Sigmoid colon (tissue), 4 donors: ENCODE results near the gene ZBTB34.

ENCODE experiments used
- EP300 ChIP-seq, 4 donors: sonication (generic); formaldehyde crosslinking; IDR thresholded peaks; one replicate each; pipeline ENCODE4 v1.6.1; 2017; ENCODE audit warnings: antibody characterized with exemption in 4 of 4
- POLR2A ChIP-seq, 2 donors: fragments of 450-650 bp; IDR thresholded peaks; one replicate each; pipeline ENCODE4 v1.6.1; 2016; ENCODE audit warnings: antibody characterized with exemption in 2 of 2, mild to moderate bottlenecking in 2 of 2, moderate library complexity in 2 of 2
- TF ChIP-seq, protein P1 (sequence below), 4 experiments: fragments of 450-650 bp in 3 of 4; fragments of 200-600 bp in 1 of 4; IDR thresholded peaks; one replicate each; pipeline ENCODE4 v1.5.1; 2016 to 2019; ENCODE audit warnings: antibody characterized with exemption in 4 of 4, mild to moderate bottlenecking in 3 of 4, moderate library complexity in 2 of 4

DNA sequence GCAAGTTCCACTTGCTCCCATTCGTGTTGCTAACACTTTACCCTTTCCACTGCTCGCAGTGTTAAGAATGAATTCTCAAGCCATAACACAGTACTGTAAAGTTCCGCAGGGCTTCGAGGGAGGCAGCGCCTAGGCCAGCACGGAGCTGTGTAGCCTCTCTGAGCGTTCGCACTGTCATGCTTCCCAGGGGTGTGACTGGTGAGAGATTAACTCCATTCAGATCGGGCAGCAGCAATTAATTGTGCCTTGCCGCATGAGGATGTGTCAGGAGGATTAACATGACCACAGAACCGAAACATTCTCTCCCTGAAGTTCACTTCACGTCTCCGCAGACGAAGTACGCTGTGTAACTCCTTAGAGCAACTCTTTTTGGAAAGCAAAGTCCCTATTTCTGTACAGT lies 23.2 kb downstream of the ZBTB34 start:
- TF ChIP-seq POLR2A (IDR thresholded peaks at IDR 0.05) (no peak), EP300 (IDR thresholded peaks at IDR 0.05) (no peak)
- TF ChIP-seq, protein P1, sequence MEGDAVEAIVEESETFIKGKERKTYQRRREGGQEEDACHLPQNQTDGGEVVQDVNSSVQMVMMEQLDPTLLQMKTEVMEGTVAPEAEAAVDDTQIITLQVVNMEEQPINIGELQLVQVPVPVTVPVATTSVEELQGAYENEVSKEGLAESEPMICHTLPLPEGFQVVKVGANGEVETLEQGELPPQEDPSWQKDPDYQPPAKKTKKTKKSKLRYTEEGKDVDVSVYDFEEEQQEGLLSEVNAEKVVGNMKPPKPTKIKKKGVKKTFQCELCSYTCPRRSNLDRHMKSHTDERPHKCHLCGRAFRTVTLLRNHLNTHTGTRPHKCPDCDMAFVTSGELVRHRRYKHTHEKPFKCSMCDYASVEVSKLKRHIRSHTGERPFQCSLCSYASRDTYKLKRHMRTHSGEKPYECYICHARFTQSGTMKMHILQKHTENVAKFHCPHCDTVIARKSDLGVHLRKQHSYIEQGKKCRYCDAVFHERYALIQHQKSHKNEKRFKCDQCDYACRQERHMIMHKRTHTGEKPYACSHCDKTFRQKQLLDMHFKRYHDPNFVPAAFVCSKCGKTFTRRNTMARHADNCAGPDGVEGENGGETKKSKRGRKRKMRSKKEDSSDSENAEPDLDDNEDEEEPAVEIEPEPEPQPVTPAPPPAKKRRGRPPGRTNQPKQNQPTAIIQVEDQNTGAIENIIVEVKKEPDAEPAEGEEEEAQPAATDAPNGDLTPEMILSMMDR (IDR thresholded peaks at IDR 0.05): no peak
